HUES64 (cell line): ENCODE results near the gene UST.
A peak's percentile ranks its signal among the peaks of the same experiment; 100 is the strongest.
"Not testable (repeated sequence)": the region's sequence is repeated elsewhere in the genome, so short reads cannot be mapped to it uniquely, and the experiment has no call there.

Source experiments
- H3K27ac ChIP-seq: 2 replicates; pipeline ENCODE4 v1.7.0; 2013; ENCODE audit warnings: low read depth, low read length, inconsistent platforms
- H3K27me3 ChIP-seq: 2 replicates; pipeline ENCODE4 v1.6.1; 2013; ENCODE audit warnings: mild to moderate bottlenecking, low read length; ENCODE audit not compliant: insufficient read depth
- H3K36me3 ChIP-seq: 2 replicates; pipeline ENCODE4 v1.6.1; 2013; ENCODE audit warnings: mild to moderate bottlenecking, low read length; ENCODE audit not compliant: insufficient read depth
- H3K4me1 ChIP-seq: 2 replicates; pipeline ENCODE4 v1.6.1; 2013; ENCODE audit warnings: mild to moderate bottlenecking, low read length, moderate library complexity; ENCODE audit not compliant: insufficient read depth
- H3K4me3 ChIP-seq: 2 replicates; pipeline ENCODE4 v1.5.1; 2013; ENCODE audit warnings: mild to moderate bottlenecking, low read length, moderate library complexity
- H3K9ac ChIP-seq: 2 replicates; pipeline ENCODE4 v1.6.1; 2013; ENCODE audit warnings: mild to moderate bottlenecking, low read depth, low read length
- H3K9me3 ChIP-seq: 2 replicates; pipeline ENCODE4 v1.6.1; 2013; ENCODE audit warnings: low read depth, low read length; ENCODE audit not compliant: insufficient read depth
- WGBS: fragments of 150-250, 120-280 bp; methylation state at CpG from one replicate; pipeline ENCODE4 v1.1.7; 2013; ENCODE audit warnings: missing lambda C conversion rate; 5-methylcytosine and 5-hydroxymethylcytosine counted together

The UST gene

DNA sequence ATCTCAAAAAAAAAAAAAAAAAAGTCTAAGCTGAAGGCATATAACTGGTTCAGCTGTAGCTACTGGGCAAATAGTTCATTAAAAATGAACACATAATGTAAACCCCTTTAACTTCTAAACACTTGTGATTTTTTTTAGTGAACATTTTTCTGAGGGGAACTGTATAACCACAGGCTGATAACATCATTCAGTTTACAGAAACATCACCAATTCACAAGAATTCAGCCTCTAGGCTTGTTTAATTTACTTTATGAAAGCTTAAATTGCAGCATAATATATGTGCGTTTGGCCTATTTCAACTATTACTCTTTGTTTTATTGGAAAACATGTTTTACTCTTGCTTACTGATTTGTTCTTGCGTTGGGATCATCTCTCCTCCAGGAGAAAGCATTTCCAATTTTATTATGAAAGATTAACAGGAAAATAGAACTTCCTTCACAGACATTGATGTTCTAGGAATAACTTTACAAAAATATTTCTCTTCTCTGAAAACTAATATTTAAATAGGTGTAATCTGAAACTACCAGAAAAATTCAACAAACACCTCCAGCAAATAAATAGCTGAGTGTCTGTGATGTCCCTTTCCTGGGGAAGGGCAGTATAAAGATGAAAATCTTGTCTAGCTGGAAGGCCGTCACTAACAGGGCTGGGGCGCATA, 284.5 kb downstream of the UST start:
- Histone ChIP-seq H3K9me3 (no peaks in the 10 kb centered on the region), H3K4me1 (peaks cover 11% of the 10 kb centered on the region), H3K36me3 (no peaks in the 10 kb centered on the region), H3K27me3 (no peaks in the 10 kb centered on the region), H3K4me3 (no peak overlapping the region), H3K9ac (no peak overlapping the region), H3K27ac (no peak overlapping the region)
- 96% methylated on average over 2 of the region's 4 CpGs for WGBS

DNA sequence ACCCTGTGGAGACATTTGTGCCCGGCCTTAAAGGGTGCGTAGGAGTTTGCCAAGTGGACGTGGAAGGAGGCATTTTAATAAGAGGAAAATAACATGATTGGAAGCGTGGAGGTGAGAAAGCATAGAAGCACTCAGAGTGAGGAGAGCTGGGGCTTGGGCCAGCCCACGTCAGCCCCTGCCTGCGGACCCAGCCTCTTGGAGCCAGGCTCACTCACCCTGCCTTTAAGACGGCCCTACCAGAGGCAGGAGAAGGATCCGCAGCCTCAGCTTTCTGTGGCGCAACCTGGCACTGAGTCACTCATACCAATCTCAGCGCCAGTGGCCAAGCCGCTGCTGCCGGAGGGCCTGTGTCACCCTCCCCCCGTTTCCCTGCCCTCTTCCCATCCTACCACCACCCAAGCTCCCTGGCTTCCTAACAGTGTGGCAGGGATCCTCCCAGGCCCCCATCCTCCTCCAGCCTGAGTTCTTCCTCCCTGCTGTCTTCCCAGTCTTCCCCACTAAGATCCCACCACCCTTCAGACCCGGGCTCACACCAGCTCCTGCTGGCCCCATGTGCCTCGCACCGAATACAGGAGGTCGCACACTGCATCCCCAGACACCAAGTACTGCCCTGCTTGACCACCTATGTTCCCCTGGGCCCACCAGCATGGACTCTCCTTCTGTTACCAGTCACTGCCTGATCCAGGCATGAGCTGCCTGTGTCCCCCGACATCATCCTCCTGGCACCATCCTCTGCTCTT, 285.2 kb downstream of the UST start:
- H3K9ac ChIP-seq: no peak overlapping the region
- no peaks in the 10 kb centered on the region for H3K9me3 ChIP-seq
- H3K4me1 ChIP-seq: peaks cover 17% of the 10 kb centered on the region
- H3K27me3 ChIP-seq: no peaks in the 10 kb centered on the region
- H3K27ac ChIP-seq: no peak overlapping the region
- no peak overlapping the region for H3K4me3 ChIP-seq
- no peaks in the 10 kb centered on the region for H3K36me3 ChIP-seq
- WGBS: 94% methylated on average over 18 of the region's 18 CpGs

DNA sequence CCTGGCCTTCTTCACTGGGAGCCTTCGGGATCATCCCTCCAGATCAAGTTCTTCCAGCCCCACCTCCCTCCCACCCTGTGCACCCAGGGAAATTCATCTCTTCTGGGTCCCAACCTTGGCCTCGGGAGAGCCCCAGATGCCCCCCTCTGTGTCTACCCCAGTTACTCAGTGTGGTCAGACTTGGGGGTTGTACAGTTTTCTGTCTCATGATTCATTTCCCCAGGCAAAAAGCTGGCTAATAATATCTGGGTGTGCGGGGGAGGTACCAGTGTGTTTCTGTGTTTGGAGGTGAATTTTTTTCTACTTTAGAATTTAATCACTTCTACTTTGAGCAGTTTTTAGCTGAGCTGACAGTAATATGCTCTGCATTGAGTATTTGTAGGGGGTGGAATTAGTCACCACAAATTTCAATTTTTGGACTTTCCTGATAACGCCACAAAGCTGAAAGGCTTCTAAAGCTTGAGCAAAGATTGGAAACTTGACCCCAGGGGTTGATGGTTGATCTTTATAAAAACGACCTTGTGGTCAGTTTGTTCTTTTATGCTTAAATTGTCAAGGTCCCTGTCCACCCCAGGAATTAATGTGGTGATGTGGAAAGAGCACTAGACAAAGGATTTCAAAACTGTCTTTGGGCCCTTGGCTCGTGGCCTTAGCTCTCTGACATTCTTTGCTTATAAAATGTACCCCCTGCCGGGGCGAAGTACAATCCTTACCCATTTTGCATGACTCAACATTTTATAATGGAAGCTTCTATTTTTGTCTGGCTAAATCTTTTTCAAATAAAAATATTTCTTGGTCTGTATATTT, 286.0 kb downstream of the UST start:
- Histone ChIP-seq H3K9me3 (no peaks in the 10 kb centered on the region), H3K4me1 (peaks cover 25% of the 10 kb centered on the region), H3K27ac (no peak overlapping the region), H3K4me3 (no peak overlapping the region), H3K27me3 (no peaks in the 10 kb centered on the region), H3K9ac (no peak overlapping the region), H3K36me3 (no peaks in the 10 kb centered on the region)
- 95% methylated on average over 8 of the region's 8 CpGs for WGBS

DNA sequence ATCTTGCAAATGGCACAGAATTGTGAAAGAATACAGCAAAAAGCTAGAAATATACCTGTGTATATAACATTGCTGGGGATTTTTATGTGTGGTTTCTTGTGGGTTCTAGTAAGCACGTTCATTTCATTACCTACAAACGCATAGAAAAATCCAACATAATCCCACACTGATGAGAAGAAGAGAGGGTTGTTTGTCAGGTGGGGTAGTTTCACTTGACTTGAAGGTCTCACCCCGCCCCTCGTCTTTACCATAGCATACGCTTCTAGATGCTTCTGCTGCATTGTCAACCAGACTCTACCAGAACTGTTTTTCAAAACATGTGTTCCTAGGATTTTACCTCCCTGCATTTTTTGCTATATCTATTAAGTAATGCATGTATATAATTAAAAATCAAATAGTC, 286.6 kb downstream of the UST start:
- Histone ChIP-seq H3K4me3 (no peak overlapping the region), H3K9me3 (no peaks in the 10 kb centered on the region), H3K27me3 (no peaks in the 10 kb centered on the region), H3K4me1 (peaks cover 26% of the 10 kb centered on the region), H3K27ac (no peak overlapping the region), H3K36me3 (no peaks in the 10 kb centered on the region), H3K9ac (no peak overlapping the region)
- WGBS: 68% methylated on average over 3 of the region's 5 CpGs

DNA sequence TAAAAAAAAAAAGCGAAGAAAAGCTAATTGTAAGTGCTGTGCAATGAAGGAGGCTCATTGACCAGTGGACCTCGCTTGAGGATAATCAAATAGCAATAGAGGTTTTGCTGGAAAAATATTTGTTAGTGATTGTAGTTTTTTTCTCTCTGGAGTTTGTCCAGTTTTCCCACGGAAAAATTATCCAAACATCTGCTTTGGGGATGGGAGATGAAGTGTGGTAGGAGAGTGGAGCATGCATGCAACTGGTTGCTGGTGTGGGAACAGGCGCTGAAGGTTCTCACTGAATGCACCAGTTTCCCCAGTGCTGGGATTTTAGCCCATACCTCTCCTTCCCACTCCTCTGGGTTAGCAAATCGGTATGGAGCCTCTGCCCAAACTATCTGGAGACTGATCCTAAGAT, 288.9 kb downstream of the UST start:
- Histone ChIP-seq H3K9ac (no peak overlapping the region), H3K36me3 (no peaks in the 10 kb centered on the region), H3K4me3 (no peak overlapping the region), H3K27ac (no peak overlapping the region), H3K27me3 (no peaks in the 10 kb centered on the region), H3K4me1 (peaks cover 26% of the 10 kb centered on the region), H3K9me3 (no peaks in the 10 kb centered on the region)
- WGBS: 85% methylated on average over 5 of the region's 5 CpGs

DNA sequence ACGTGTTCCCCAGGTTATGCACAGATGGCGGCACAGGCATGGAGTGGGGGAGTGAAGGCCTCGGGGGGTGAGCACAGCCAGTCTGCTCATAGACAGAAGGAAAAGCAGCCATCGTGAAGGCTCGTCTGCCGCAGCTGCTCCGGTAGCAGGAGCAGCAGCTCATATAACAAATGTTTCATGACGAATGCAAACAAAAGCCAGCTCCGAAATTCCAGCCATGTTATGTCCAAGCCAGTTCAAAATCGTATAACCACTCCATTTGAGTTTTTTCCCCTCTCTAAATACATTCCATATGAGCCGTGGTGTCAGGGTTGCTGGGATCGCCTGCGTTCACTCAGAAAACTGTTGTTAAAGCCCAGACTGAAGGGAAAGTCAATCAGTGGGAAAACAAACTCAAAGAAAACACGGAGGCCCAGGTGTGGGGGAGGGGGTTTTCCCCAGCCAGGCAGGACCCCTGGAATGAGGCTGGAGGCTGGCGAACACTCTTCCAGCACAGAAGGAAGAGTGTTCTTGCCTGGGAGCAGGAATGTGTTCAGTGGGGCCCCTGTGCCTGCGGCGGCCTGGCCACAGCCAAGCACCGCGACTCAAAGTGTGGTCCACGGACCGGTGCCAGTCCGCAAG, 290.3 kb downstream of the UST start:
- no peak overlapping the region for H3K27ac ChIP-seq
- 80% methylated on average over 22 of the region's 22 CpGs for WGBS
- H3K27me3 ChIP-seq: no peaks in the 10 kb centered on the region
- no peak overlapping the region for H3K4me3 ChIP-seq
- H3K9ac ChIP-seq: peak overlapping the region; percentile 29; the same call in 1 of the 2 replicates
- H3K9me3 ChIP-seq: no peaks in the 10 kb centered on the region
- no peaks in the 10 kb centered on the region; the same call in 1 of the 2 replicates for H3K36me3 ChIP-seq
- peaks cover 26% of the 10 kb centered on the region for H3K4me1 ChIP-seq

DNA sequence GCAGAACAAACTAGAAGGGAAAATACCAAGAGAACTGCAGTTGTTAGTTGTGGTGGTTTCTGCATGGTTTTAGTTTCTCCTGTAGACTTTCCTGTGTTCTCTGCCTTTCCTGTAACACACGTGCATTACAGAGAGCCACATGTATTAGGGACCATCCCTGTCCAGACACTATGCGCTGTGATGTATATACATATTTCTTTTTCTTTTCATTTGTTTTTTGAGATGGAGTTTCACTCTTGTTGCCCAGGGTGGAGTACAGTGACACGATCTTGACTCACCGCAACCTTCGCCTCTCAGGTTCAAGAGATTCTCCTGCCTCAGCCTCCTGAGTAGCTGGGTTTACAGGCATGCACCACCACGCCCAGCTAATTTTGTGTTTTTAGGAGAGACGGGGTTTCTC, 292.2 kb downstream of the UST start:
- not testable (repeated sequence) for H3K4me3 ChIP-seq, H3K27ac ChIP-seq, H3K36me3 ChIP-seq, H3K9ac ChIP-seq, H3K9me3 ChIP-seq, H3K27me3 ChIP-seq
- WGBS: 97% methylated on average over 6 of the region's 7 CpGs
- peaks cover 17% of the 10 kb centered on the region for H3K4me1 ChIP-seq

DNA sequence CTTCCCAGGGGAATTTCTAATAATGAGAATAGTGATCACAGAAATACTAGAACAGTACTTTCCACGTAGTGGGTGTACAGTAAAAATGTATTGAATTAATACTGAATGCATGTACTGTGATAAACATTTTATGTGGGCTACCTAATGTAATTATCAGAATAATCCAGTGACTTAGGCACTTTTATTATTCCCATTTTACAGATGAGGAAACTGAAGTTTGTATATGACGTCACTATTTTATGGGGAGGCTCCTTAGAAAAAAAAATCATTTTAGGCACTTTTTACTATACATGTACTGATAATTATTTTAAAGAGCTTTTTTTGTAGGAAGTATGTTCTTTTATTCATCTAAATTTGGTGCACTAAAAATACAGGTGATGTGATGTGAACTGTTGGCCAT, 295.1 kb downstream of the UST start:
- Histone ChIP-seq H3K9me3 (no peaks in the 10 kb centered on the region), H3K4me1 (peaks cover 22% of the 10 kb centered on the region), H3K9ac (no peak overlapping the region), H3K4me3 (no peak overlapping the region), H3K27ac (no peak overlapping the region), H3K36me3 (no peaks in the 10 kb centered on the region; the same call in 1 of the 2 replicates), H3K27me3 (no peaks in the 10 kb centered on the region)
- 100% methylated on average over 1 of the region's 2 CpGs for WGBS

DNA sequence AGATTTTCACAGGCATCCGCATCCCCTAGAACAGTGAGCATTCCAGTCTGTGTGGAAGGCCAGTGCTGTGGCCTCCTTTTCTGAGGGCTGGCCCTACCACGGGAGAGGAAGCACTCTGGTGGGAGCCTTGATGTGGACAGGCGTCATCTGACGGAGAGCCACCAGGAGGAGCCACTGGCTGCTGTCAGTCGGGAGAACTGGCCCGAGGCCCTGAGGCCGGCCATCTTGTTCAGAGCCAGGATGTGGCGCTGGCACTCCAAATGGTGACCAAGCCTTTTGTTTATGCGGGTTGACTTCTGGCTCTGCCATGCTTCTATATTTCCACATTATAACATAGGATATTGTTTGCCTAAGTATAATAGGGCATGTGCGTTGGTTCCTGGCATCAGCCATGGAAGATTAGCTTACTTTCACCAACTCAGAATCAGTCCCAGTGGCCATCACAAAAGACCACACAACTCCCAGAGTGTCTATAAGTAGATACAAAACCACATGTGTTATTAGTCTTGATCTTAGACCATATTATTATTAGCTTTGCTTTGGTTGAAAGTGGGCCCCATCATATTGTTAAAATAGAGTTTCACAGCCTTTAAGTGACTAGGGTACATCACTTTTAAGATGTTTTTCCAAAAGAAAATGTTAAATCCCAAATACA, 296.8 kb downstream of the UST start:
- Histone ChIP-seq H3K4me3 (no peak overlapping the region), H3K9me3 (no peaks in the 10 kb centered on the region), H3K9ac (no peak overlapping the region), H3K4me1 (peaks cover 19% of the 10 kb centered on the region), H3K27me3 (no peaks in the 10 kb centered on the region), H3K36me3 (no peaks in the 10 kb centered on the region; the same call in 1 of the 2 replicates), H3K27ac (no peak overlapping the region)
- 90% methylated on average over 10 of the region's 10 CpGs for WGBS

DNA sequence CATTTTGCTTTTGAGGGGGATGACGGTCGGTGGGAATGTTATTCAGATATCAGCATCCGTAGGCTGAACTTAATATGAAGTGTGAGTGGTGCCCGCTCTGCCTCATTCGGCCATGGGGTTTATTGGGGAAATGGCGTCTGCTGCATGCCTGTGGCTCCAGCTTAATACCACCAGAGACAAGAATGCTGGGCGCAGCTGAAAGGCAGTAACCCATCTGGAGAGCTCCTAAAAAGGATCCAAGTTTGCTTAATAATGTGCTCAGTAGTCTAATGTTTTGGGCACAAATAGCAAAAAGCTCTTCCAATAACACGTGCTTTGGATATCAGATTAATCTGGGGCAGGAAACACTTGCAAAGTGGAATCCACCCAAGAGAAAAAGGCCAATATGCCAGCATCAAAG, 297.7 kb downstream of the UST start:
- WGBS: 95% methylated on average over 8 of the region's 8 CpGs
- no peaks in the 10 kb centered on the region for H3K9me3 ChIP-seq
- H3K36me3 ChIP-seq: no peaks in the 10 kb centered on the region; the same call in 1 of the 2 replicates
- H3K9ac ChIP-seq: no peak overlapping the region
- no peak overlapping the region for H3K4me3 ChIP-seq
- H3K27ac ChIP-seq: no peak overlapping the region
- peaks cover 19% of the 10 kb centered on the region for H3K4me1 ChIP-seq
- no peaks in the 10 kb centered on the region for H3K27me3 ChIP-seq
